ENCODE data around the gene VAPA. TPM values are rescaled to one million over a fixed set of nuclear protein-coding genes. Genes with fewer than 3 reads are reported as not detected.
A peak's percentile ranks its signal among the peaks of the same experiment; 100 is the strongest.

VAPA gene
- total and polyA plus RNA-seq, 2 donors (not counting 1 experiment from before 2014, with no cell fraction given), result 235 to 420 TPM

GRCh38 chr18:9984080-9984479, 70.3 kb downstream of the VAPA start:
- Histone ChIP-seq H4K20me1 (ENCODE audit: control insufficient read depth, extremely low read depth, insufficient read depth, low read length) (no peaks in the 10 kb centered on the region), H3K4me3 (replicated peaks in 1 of 4; ENCODE audit: control extremely low read depth in 1 of 4, insufficient read depth in 1 of 4, low read depth in 3 of 4, low read length in 4 of 4) (no peak overlapping the region), H3K27me3 (ENCODE audit: control insufficient read depth, insufficient read depth, low read length) (no peaks in the 10 kb centered on the region), H3K9me3 (ENCODE audit: control insufficient read depth, insufficient read depth, low read depth, low read length) (no peaks in the 10 kb centered on the region), H3K4me2 (ENCODE audit: extremely low read depth, insufficient read depth, low read length) (no peak overlapping the region), H3K27ac (ENCODE audit: insufficient read depth, low read length) (no peak overlapping the region), H3K4me1 (ENCODE audit: control insufficient read depth, extremely low read depth, insufficient read depth, low read length) (no peaks in the 10 kb centered on the region), H2AFZ (ENCODE audit: low read length) (no peak overlapping the region), H3K79me2 (ENCODE audit: control insufficient read depth, insufficient read depth, low read length) (no peaks in the 10 kb centered on the region), H3K9ac (ENCODE audit: insufficient read depth, low read length) (no peak overlapping the region), H3K36me3 (ENCODE audit: control insufficient read depth, insufficient read depth, low read length) (no peaks in the 10 kb centered on the region)
- DNase-seq (ENCODE audit: low read depth in 2 of 2), result peak in 1 of 2 donors; percentile 7
- no peak for TF ChIP-seq EZH2 (IDR thresholded peaks at IDR 0.05; ENCODE audit: low read length, missing control alignments)
- no peak for TF ChIP-seq CTCF (conservative IDR thresholded peaks at IDR 0.05 in 1 of 2, IDR thresholded peaks at IDR 0.05 in 1 of 2; ENCODE audit: low read depth in 1 of 2, low read length in 2 of 2)

GRCh38 chr18:9985641-9986040, 71.8 kb downstream of the VAPA start:
- TF ChIP-seq CTCF (conservative IDR thresholded peaks at IDR 0.05 in 1 of 2, IDR thresholded peaks at IDR 0.05 in 1 of 2; ENCODE audit: low read depth in 1 of 2, low read length in 2 of 2) (no peak), EZH2 (IDR thresholded peaks at IDR 0.05; ENCODE audit: low read length, missing control alignments) (no peak)
- H3K27me3 ChIP-seq (ENCODE audit: control insufficient read depth, insufficient read depth, low read length), result no peaks in the 10 kb centered on the region
- no peaks in the 10 kb centered on the region for H3K79me2 ChIP-seq (ENCODE audit: control insufficient read depth, insufficient read depth, low read length)
- H2AFZ ChIP-seq (ENCODE audit: low read length), result no peak overlapping the region
- H3K27ac ChIP-seq (ENCODE audit: insufficient read depth, low read length), result no peak overlapping the region
- H4K20me1 ChIP-seq (ENCODE audit: control insufficient read depth, extremely low read depth, insufficient read depth, low read length), result no peaks in the 10 kb centered on the region
- no peak overlapping the region for H3K4me2 ChIP-seq (ENCODE audit: extremely low read depth, insufficient read depth, low read length)
- no peaks in the 10 kb centered on the region for H3K4me1 ChIP-seq (ENCODE audit: control insufficient read depth, extremely low read depth, insufficient read depth, low read length)
- H3K36me3 ChIP-seq (ENCODE audit: control insufficient read depth, insufficient read depth, low read length), result no peaks in the 10 kb centered on the region
- H3K9ac ChIP-seq (ENCODE audit: insufficient read depth, low read length), result no peak overlapping the region
- no peak for DNase-seq (ENCODE audit: low read depth in 2 of 2)
- no peaks in the 10 kb centered on the region for H3K9me3 ChIP-seq (ENCODE audit: control insufficient read depth, insufficient read depth, low read depth, low read length)
- H3K4me3 ChIP-seq (replicated peaks in 1 of 4; ENCODE audit: control extremely low read depth in 1 of 4, insufficient read depth in 1 of 4, low read depth in 3 of 4, low read length in 4 of 4), result no peak overlapping the region

- no peaks in the 10 kb centered on the region for H3K9me3 ChIP-seq (ENCODE audit: control insufficient read depth, insufficient read depth, low read depth, low read length)
- no peaks in the 10 kb centered on the region for H3K79me2 ChIP-seq (ENCODE audit: control insufficient read depth, insufficient read depth, low read length)
- no peak for TF ChIP-seq CTCF (conservative IDR thresholded peaks at IDR 0.05 in 1 of 2, IDR thresholded peaks at IDR 0.05 in 1 of 2; ENCODE audit: low read depth in 1 of 2, low read length in 2 of 2)
- no peak for TF ChIP-seq EZH2 (IDR thresholded peaks at IDR 0.05; ENCODE audit: low read length, missing control alignments)
- H3K4me2 ChIP-seq (ENCODE audit: extremely low read depth, insufficient read depth, low read length), result no peak overlapping the region
- H2AFZ ChIP-seq (ENCODE audit: low read length), result no peak overlapping the region
- no peaks in the 10 kb centered on the region for H4K20me1 ChIP-seq (ENCODE audit: control insufficient read depth, extremely low read depth, insufficient read depth, low read length)
- H3K4me1 ChIP-seq (ENCODE audit: control insufficient read depth, extremely low read depth, insufficient read depth, low read length), result no peaks in the 10 kb centered on the region
- no peaks in the 10 kb centered on the region for H3K27me3 ChIP-seq (ENCODE audit: control insufficient read depth, insufficient read depth, low read length)
- no peaks in the 10 kb centered on the region for H3K36me3 ChIP-seq (ENCODE audit: control insufficient read depth, insufficient read depth, low read length)
- no peak overlapping the region for H3K4me3 ChIP-seq (replicated peaks in 1 of 4; ENCODE audit: control extremely low read depth in 1 of 4, insufficient read depth in 1 of 4, low read depth in 3 of 4, low read length in 4 of 4)
- H3K9ac ChIP-seq (ENCODE audit: insufficient read depth, low read length), result no peak overlapping the region
- H3K27ac ChIP-seq (ENCODE audit: insufficient read depth, low read length), result no peak overlapping the region
- no peak for DNase-seq (ENCODE audit: low read depth in 2 of 2)
Observed at GRCh38 chr18:9986156-9986930, 72.5 kb downstream of the VAPA start.
